Superior temporal gyrus (tissue), 1 donor: Measurements from ENCODE around the gene CDC42BPA.

ENCODE experiments used
- DNase-seq: peaks from one replicate; pipeline ENCODE4 v3.0.0-alpha.2; 2016; ENCODE audit errors: extremely low spot score

Gene CDC42BPA

DNA sequence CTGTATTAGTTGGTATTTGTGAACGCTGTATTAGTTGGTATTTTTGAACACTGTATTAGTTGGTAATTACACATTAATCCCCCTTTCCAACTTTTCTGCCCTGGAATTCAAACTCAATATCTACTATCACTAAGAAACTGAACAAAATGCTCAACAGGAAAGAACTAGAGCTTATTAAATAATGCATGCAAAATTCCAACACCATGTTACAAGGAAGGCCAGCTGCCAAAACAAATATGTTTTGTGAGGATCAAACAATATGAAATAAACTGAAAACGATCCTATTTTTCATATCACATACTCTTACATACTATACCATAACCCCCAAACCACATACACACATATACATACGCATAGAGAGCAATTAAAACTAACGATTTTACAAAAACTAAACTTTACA, 104.9 kb downstream of the CDC42BPA start:
- DNase-seq, result no peak

DNA sequence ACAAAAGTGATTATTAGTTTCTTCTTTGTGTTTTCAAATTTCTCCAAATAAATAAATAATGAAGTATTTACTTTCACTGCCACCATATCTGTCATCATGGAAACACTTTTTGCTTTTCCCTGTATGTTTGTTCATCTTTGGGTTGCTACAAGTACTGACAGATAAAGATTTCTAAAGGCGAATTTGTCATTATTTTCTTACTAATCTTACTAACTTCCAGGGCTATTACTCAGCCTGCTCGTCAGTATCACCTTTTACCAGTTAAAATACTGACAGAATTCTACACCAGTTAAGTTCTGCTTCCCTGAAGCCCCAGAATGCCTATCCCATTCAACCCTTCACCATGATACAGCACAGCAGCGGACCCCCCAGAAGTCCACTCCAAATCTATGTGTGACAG, 106.1 kb downstream of the CDC42BPA start:
- no peak for DNase-seq

DNA sequence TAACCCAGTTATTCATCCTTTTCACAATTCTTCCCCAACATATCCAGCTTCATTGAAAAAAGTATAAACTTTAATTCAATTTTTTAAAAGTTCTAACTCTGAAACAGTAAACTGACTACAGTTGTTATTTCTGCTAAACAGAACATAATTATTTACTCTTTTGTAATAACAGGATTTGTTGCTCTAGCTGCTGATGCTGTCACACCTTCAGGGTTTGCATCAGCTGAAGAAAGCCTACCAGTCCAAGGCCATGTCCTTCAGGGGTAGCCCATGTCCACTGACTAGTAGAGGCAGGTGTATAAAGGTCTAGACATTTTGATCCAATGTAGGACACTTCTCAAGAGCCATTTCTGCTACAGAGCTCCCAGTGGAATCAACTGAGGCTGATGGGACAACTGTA, 107.7 kb downstream of the CDC42BPA start:
- DNase-seq, result no peak

DNA sequence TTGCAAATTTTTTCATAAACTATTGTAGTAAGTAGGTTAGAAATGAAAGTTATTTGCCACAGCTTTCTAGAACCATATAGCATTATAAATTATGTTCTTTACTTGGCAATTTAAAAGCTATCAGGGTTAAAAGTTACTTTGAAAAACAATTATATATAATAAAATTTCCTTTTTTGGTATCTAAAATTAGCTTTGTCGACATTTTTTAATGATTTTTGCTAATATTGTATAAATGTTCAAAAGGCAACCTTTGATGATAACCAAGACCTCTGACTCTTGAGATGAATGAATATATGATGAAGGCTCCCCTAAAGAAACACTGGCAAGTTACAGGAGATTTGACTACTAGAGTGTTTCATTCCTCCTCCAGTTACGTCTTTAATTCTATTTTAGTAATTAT, 121.2 kb downstream of the CDC42BPA start:
- DNase-seq, result no peak

DNA sequence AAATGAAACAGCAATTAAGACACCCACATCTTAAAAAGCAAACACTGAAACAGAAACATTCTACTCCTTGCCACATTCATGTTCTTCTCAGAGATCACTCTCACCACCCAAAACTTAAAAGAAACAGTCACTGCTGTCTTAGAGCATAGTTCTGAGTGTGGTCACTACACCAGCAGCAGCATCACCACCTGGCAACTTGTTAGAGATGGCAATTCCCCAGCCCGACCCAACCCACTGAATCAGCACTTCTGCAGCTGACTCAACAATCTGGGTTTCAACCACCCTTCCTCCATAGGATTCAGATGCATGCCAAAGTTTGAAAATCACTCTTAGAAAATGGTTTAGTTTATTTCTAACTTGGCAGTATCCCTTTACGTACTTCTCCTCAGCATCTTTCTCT, 126.1 kb downstream of the CDC42BPA start:
- no peak for DNase-seq

DNA sequence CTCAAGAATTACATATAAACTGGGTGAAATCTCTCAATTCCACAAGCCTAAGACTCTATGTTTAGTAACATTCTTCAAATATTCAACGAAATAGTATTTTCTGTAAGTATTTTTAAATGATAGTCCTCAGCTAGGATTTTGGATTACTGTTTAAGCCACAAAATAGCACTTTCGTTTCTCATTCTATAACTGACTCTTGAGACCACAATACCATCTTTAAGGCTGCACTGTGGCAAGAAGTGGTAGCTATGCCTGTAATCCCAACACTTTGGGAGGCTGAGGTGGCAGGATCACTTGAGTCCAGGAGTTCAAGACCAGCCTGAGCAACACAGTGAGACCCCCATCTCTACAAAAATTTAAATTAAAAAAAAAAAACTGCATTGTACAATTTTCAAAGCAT, 126.7 kb downstream of the CDC42BPA start:
- no peak for DNase-seq

DNA sequence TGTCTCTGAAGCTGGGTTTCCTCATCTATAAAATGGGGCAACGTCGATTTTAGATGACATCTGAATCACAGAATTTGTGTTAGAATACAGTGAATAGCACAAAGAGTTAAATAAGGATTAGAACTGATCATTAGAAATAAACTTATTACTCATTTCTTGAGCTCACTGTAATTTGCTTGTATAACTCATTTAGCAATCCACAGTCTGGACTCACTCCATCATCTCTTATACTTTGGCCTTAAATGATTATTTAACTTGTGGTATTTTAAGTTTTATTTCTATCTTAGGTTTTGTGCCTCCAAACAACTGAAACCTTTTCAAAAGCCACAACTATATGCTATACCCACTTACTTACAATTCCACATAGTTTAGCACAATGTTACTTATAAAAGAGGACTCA, 128.0 kb downstream of the CDC42BPA start:
- no peak for DNase-seq

DNA sequence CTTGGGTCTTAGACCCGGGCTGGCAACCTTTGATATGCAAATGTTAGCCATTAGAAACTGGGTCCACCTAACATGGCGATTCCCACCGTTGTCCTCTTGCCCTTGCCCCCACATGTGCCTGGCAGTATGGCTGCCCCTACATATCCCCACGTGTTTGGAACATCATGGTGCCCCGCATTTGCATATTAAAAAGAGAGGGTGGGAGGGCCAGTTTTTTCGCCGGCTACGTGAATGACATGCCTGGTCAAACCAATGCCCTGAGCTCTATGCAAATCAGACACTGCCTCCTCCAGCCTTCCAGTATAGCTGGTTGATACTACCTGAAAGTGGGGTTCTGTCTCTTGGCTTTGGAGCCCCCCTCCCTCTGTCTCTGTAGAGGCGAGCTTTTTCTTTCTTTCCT, 133.0 kb downstream of the CDC42BPA start:
- no peak for DNase-seq

DNA sequence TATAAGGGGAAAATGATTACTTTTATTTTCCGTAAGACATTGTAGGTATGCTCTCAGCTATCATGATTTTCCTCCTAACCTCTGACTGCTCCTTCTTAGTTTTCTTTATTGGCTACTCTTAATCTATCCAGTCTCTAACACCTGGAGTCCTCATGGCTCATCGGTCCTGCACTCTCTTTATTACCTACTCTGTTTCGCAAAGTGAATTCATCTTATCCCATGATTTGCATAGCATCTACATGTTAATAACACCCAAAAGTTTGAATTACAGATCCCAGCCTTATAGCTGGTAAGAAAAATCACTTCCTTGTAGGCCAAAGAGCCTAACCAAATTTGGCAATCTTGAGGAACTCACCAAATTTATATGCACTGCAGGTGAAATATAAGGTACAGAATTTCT, 136.3 kb downstream of the CDC42BPA start:
- DNase-seq, result no peak

DNA sequence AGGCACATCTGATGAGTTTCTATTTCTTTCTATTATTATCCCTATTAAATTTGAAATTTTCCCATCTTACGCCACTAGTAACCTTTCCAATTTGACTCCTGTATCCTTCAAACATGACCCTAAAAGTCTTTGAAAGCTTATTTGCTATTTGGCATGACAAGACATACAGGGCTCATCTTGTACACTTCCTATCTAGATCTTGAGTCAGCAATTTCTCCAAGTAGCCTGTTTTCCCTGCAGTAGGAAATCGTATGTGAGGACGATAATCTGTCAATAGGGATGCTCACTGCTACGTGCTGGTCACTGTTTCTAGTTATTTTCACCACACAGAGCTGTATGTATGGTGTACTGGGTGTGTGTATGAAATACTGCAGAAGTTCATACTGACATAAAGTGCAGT, 142.7 kb downstream of the CDC42BPA start:
- DNase-seq, result no peak

DNA sequence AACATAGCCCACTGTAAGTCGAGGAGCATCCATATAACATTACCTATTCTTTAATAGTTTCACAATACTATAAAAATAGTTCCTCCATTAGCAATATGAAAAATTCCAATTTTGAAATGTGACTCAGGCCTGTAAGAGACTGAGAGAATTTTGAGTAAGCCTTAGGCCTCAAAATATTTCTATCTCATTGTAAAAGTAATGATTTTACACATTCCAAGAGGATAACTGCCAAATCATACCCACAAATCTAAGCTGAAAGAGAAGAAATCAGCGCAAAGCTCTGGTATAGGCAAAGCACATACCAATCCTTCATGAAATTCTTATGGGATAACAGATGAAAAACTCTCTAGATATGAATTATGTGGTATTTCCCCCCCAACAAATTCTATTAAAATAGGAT, 144.1 kb downstream of the CDC42BPA start:
- no peak for DNase-seq

DNA sequence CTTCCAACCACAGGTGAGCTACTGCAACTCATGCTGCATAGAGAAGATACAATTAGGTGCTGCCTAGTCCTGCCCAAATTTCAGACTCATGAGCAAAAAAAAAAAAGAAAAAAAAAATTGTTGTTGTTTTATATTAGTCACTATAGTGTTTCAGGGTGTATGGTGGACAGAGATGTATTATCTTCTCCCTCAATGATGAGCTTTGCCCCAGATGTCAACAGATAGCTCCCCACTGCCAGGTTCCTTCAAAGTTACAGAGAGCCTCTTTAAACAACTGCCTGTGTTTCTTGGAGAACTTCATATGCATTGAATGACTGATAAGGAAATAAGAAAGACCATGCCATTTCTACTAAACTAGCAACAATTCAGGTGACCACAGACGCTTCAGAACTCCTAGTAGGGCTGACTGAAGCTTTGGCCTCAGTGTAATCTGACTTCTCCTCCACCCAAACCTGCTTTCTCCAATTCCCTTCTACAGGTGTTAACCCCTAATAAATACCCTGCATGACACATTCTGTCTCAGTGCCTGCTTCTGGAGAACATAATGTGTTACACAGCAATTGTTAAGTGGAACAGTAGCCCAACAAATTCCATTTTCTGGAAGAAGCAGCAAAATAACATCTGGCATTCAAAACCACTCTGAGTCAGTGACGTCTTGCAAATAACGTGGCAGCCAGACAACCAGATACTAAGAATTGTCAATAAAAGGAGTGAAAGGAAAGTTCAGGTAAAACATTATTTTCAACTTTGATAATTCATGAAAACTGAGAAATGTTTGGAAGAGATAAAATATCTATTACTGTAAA, 147.7 kb downstream of the CDC42BPA start:
- DNase-seq, result no peak

DNA sequence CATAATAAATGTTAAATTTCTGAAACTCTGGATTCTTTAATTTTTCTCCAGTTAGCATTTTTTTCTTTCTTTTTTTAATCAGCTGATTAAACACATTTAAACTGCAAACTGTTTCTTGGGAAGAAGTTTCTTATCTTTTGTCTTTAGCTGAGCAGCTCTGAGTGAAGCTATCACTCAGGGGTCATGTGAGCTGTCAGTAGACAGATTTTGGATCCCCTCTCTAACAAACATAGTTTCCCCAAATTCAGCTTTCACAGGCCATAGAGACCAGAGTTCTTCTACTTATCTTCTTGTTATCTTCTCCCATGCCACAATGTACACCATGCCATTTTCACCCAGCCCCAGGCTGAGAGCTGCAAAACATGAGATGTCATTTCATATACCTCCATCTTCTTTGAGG, 148.9 kb downstream of the CDC42BPA start:
- DNase-seq, result no peak

DNA sequence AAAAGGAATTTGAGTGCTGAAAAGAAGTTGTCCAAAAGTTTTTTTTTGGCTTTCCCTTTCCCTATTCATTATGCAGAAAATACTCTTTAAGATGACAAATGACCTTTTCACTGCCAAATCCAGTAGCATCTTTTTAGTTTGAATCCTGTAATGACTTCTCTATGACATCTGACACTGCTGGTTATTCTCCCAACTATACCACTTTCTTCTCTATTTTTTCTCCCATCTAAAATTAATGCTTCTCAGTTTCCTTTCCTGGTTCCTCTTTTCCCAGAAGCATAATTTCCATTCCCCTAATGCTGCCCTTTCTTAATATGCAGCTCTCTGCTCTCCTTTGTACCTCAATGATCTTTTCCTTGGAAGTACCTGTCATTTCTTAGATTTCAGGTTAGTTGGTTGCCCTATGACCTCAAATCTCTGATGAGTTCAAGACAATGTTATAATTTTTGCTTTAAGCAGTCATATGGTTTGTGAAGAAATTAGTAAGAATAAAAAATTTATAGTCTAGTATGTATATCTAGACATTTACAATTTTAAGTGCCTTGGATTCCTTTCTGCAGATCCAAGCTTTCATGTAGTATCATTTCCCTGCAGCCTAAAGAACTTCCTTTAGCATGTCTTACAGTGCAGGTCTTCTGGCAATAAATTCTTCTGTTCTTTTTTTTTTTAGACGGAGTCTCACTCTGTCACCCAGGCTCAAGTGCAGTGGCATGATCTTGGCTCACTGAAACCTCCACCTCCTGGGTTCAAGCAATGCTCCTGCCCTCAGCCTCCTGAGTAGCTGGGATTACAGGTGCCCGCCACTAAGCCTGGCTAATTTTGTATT, 150.8 kb downstream of the CDC42BPA start:
- DNase-seq, result no peak

DNA sequence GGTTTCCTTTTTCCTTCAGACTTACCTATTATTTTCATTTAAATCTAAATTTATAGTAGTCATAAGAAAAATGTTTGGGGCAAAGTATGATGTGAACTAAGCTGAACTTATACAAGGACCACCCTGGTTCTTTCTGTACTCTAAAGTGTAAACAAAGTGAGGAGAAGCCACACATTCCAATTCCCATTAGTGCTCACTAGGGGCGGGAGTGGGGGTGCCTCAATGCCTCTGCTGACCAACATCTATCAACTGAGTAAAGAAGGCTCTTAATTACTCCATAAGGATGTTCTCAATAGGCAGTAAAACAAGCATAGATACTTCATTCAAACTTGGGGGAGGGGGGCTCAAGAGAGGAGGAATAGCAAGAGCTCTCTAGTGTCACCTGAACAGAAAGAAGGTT, 151.7 kb downstream of the CDC42BPA start:
- no peak for DNase-seq

DNA sequence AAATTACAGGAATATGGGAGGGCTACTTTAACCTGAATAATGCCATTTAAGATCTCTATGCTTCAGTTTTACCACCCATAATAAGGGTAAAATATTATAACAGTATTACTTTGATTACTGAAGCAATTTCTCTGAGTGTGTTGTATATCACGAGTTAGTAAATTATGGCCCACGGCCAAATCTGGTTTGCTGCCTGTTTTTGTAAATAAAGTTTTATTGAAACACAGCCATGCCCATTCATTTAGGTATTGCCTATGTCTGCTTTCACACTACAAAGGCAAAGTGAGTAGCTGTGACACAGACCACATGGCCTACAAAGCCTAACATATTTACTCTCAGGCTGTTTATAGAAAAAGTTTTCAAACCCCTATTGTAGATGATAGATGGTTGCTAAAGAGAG, 156.8 kb downstream of the CDC42BPA start:
- no peak for DNase-seq

DNA sequence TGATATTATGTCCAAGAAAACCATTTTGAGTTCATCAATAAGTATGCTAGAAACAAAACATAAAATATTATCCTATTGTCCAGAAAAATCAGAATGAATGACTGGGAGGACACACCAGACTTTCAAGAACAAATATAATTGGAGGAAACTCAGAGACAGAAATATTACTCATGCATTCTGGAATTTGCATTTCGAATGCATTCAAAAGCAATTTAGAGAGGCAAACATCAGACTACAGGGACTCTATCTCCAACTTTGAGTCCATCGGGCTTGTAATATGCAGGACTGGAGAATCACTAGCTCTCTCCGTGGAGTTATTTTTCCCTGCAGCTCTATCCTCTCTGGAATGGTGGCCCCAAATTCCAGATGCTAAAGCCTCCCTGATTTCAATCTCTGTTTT, 161.8 kb downstream of the CDC42BPA start:
- no peak for DNase-seq

DNA sequence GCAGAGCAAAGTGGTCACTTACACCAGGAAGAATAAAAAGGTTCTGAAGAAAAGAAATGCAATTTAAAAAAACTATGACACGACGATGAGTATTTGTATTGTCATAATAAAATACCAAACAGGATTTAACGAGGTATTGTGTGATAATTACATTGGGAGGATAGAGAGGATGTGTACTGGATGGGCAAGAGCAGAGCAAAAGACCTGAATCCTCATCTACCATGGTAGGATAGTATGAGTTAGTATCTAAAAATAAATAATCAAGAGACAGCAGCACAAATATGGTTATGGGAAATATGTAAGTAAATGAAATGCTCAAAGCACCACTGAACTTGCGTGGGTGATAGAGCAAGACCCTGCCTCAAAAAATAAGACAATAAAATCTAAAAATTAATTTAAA, 162.6 kb downstream of the CDC42BPA start:
- DNase-seq, result no peak

DNA sequence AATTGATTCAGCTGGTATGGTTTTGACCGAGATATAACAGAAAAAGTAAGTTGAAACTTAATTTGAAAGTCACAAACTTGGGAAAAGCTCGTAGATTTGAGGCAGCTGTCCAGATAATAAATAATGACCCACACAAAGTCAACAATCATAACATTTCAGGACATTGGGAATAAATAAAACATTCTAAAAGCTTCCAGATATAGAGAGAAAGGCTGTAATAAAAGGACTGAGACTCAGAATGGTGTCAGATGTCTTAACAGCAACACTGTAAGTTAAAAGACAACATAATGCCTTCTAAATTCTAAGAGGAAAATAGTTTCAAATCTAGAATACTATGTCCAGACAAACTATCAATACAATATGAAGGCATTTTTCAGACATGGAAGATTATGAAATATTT, 163.3 kb downstream of the CDC42BPA start:
- DNase-seq, result no peak

DNA sequence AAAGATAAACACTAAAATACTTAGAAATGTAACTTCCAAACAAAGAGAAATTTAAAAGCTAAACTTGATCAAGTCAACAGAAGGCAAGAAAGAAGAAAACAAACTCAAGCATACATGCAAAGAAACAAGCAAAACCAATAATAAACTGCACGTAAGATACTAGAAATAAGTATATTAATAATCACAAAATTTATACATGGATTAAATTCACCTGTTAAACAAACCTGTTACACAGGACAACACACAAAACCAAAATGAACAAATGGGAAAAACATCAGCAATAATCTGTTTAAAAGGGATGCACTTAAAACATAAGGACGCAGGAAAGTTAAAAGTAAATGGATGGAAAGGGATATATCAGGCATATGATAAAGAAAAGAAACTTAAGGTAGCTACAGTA, 165.8 kb downstream of the CDC42BPA start:
- DNase-seq, result no peak

DNA sequence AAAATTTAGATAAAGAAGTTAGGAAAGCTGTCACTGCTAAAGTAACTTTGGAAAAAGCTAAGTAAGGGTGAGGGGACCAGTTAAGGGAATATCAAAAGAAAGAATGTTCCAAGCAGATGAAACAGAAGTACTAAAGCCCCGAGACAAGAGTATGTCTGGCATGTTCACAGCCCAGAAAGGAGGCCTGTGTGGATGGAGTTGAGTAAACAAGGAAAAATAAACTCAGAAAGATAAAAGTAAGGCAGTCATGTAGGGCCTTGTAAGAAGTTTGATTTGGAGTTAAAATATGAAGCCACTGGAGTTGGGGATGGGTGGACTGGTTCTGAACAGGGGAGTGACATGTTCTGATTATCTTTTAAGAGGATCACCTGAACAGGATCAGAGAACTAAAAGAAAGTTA, 177.9 kb downstream of the CDC42BPA start:
- no peak for DNase-seq

DNA sequence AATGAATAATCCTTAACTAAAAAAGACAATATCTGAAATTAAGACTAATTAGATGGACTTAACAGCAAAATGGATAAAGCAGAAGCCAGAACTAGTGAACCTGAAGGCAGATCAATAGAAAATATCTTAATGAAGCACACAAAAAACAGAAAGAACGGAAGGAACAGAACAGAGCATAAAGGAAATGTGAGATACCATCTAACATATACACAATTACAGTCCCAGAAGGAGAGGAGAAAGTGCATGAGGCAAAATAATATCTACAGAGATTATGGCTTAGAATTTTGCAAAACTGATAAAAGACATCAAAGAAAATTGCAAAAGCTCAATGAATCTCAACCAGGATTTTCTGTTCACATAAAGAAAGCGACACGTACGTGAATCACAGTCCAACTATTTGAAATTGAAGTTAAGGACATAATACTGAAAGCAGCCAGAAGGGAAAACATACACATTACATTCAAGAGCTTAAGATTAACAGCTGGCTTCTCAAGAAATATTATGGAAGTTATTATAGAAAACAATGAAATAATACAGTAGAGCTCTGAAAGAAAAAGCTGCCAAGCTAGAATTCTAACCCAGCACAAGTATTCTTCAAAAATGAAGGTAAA, 182.0 kb downstream of the CDC42BPA start:
- DNase-seq, result no peak
